SK-N-MC (cell line): ENCODE results near the gene ZNF529.

ENCODE experiments used
- EZH2 ChIP-seq: fragments of 200-600 bp; sonication (generic); IDR thresholded peaks from one replicate; pipeline ENCODE4 v1.6.1; 2017; ENCODE audit warnings: antibody characterized with exemption
- FOXP2 ChIP-seq: optimal IDR thresholded peaks from 2 replicates; pipeline ENCODE3; 2011; ENCODE audit warnings: mild to moderate bottlenecking, moderate library complexity; ENCODE audit not compliant: insufficient read depth; ENCODE audit errors: extremely low read length, control extremely low read depth

DNA sequence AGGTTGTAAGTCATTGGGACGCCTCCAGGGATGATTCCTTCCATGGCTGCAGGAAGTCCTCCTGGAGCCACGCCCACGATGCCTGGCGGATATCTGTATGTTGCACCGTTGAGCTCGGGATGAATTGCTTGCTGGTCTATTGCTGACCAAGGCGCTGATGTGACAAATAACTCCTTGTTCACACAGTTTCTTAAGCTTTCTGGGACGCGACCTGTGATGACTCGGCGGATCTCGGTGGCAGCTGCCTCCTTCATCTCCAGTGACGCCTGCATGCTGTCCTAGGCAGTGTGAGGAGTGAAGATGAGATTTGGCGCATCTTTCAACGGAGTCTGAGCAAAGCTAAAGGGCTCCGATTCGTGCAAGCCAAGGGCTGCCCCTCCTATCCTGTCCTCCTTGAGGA lies 76.1 kb downstream of the ZNF529 start:
- TF ChIP-seq FOXP2 (no peak), EZH2 (no peak)
